Measurements from ENCODE around the gene TRPV6.

The TRPV6 gene

DNA sequence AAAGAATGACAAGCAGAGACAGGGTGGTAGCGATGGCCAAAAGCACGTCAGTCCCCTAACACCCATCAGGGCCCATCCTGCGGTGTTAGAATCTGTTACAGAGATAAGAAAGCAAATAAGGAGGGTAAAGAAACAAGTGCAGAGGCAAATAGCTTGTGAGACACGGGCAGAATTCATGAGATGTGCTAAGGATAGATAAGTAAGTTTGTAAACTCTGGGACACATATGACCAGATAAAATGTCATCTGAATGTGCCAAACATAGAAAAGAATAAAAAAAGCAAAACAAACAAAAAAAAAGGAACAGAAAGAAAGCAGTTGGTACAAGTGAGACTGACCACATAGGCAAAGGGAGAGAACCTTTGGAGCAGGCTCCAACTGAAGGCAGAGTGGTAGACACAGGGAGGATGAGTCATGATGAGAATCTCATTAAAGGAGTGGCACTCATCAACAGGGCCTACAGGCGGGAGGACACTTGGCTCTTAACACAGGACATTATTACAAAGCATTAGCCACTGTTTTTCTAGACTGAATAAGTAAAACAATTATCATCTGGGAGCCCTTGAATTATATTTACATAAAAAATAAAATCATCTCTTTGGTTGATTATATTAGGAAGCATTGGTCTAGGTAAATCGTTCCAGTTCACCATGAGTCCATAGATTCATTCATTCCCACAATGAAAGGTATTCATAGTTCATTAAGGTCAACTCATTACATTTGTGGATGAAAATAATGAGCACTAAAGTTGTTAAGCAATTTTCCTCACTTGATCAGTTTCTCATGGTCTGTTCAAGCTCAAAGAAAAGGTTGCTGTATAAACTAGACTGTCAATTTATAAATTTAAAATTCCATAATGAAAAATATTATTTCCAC lies 52.1 kb downstream of the TRPV6 start:
- H3K4me2 ChIP-seq (ENCODE audit: low read depth, low read length): no peak overlapping the region

DNA sequence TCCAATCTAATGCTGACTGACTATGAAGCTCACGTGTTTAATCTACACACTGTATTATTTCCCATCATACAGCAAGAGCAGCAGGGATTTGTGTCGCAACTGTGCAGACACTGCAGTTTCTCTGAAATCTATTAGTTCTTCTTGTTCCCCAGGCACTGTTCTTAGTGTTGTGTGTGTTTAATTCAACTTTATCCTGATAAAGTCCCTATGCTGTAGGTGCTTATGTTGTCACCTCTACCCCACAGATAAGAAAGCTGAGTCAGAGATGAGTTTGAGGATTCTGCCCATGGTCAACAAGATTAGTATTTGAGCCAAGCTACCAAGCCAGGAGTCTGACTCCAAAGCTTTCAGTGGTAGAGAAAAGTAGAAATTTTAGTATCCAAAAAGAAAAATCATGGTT lies 53.1 kb downstream of the TRPV6 start:
- Histone ChIP-seq H3K79me2 (ENCODE audit: low read length) (no peaks in the 10 kb centered on the region), H3K27me3 (replicated peaks; ENCODE audit: insufficient read depth, low read length) (no peaks in the 10 kb centered on the region), H3K9me2 (replicated peaks; ENCODE audit: insufficient read depth, low read length) (no peaks in the 10 kb centered on the region), H3K36me3 (replicated peaks; ENCODE audit: insufficient read depth, low read length) (no peaks in the 10 kb centered on the region), H3K4me2 (ENCODE audit: low read depth, low read length) (no peak overlapping the region), H3K9ac (ENCODE audit: low read length) (no peak overlapping the region), H3K9me3 (replicated peaks; ENCODE audit: insufficient read depth, low read length) (no peaks in the 10 kb centered on the region), H2AFZ (ENCODE audit: low read length) (no peak overlapping the region), H3F3A (ENCODE audit: insufficient read depth, low read length) (no peaks in the 10 kb centered on the region), H3K4me3 (ENCODE audit: low read length) (no peak overlapping the region), H3K27ac (ENCODE audit: low read length) (no peak overlapping the region), H3K4me1 (ENCODE audit: low read length) (peaks cover 6% of the 10 kb centered on the region; the same call in 1 of the 2 replicates), H4K20me1 (ENCODE audit: insufficient read depth, low read length) (no peaks in the 10 kb centered on the region)
- TF ChIP-seq EZH2 (optimal IDR thresholded peaks at IDR 0.05; ENCODE audit: low read depth, low read length) (no peak), EZH2phosphoT487 (IDR thresholded peaks at IDR 0.05; ENCODE audit: low read length) (no peak)
- TF ChIP-seq, protein P1, sequence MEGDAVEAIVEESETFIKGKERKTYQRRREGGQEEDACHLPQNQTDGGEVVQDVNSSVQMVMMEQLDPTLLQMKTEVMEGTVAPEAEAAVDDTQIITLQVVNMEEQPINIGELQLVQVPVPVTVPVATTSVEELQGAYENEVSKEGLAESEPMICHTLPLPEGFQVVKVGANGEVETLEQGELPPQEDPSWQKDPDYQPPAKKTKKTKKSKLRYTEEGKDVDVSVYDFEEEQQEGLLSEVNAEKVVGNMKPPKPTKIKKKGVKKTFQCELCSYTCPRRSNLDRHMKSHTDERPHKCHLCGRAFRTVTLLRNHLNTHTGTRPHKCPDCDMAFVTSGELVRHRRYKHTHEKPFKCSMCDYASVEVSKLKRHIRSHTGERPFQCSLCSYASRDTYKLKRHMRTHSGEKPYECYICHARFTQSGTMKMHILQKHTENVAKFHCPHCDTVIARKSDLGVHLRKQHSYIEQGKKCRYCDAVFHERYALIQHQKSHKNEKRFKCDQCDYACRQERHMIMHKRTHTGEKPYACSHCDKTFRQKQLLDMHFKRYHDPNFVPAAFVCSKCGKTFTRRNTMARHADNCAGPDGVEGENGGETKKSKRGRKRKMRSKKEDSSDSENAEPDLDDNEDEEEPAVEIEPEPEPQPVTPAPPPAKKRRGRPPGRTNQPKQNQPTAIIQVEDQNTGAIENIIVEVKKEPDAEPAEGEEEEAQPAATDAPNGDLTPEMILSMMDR (IDR thresholded peaks at IDR 0.05; ENCODE audit: low read length): no peak
- DNase-seq: no peak

More for the DNA sequence above, 52.1 kb downstream of the TRPV6 start:
- H3K9me2 ChIP-seq (replicated peaks; ENCODE audit: insufficient read depth, low read length): no peaks in the 10 kb centered on the region
- TF ChIP-seq, protein P1 (IDR thresholded peaks at IDR 0.05; ENCODE audit: low read length): no peak
- TF ChIP-seq EZH2 (optimal IDR thresholded peaks at IDR 0.05; ENCODE audit: low read depth, low read length) (no peak), EZH2phosphoT487 (IDR thresholded peaks at IDR 0.05; ENCODE audit: low read length) (no peak)
- H3K36me3 ChIP-seq (replicated peaks; ENCODE audit: insufficient read depth, low read length): no peaks in the 10 kb centered on the region
- no peaks in the 10 kb centered on the region for H4K20me1 ChIP-seq (ENCODE audit: insufficient read depth, low read length)
- no peaks in the 10 kb centered on the region for H3K79me2 ChIP-seq (ENCODE audit: low read length)
- H3K9ac ChIP-seq (ENCODE audit: low read length): no peak overlapping the region
- no peaks in the 10 kb centered on the region for H3F3A ChIP-seq (ENCODE audit: insufficient read depth, low read length)
- no peak overlapping the region for H3K27ac ChIP-seq (ENCODE audit: low read length)
- no peaks in the 10 kb centered on the region for H3K9me3 ChIP-seq (replicated peaks; ENCODE audit: insufficient read depth, low read length)
- H3K4me3 ChIP-seq (ENCODE audit: low read length): no peak overlapping the region
- DNase-seq: no peak
- no peak overlapping the region for H2AFZ ChIP-seq (ENCODE audit: low read length)
- H3K4me1 ChIP-seq (ENCODE audit: low read length): peaks cover 6% of the 10 kb centered on the region; the same call in 1 of the 2 replicates
- no peaks in the 10 kb centered on the region for H3K27me3 ChIP-seq (replicated peaks; ENCODE audit: insufficient read depth, low read length)

DNA sequence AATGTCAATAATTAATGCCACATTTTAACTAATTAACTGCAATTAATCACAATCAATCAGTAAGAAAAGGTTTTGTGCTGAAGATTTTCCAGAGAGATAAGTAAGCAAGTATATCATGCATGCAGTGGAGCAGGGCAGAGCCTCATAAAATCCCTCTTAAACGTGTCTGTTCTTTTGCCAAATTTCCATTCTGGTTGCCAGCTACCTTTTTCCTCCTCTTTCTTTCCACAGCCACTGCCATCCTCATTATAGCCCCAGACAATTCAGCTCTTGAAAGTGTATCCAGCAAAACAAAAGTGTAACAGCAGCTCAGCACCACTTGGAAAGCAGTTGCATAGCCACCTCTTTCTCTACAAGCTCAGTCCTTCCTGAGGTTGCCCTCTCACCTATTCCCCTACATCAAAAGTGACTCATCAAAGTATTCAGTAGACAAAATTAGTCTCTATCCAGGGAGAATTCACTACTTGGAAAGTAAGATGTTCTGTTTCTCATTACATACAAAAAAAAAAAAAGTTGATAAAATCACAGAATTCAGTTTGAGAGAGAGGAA lies 57.5 kb downstream of the TRPV6 start:
- Histone ChIP-seq H3K27me3 (replicated peaks; ENCODE audit: insufficient read depth, low read length) (no peaks in the 10 kb centered on the region), H3F3A (ENCODE audit: insufficient read depth, low read length) (no peaks in the 10 kb centered on the region), H3K9me2 (replicated peaks; ENCODE audit: insufficient read depth, low read length) (no peaks in the 10 kb centered on the region), H3K4me2 (ENCODE audit: low read depth, low read length) (no peak overlapping the region), H3K4me3 (ENCODE audit: low read length) (no peak overlapping the region), H3K27ac (ENCODE audit: low read length) (no peak overlapping the region), H2AFZ (ENCODE audit: low read length) (no peak overlapping the region), H3K9me3 (replicated peaks; ENCODE audit: insufficient read depth, low read length) (no peaks in the 10 kb centered on the region), H3K79me2 (ENCODE audit: low read length) (no peaks in the 10 kb centered on the region), H3K36me3 (replicated peaks; ENCODE audit: insufficient read depth, low read length) (no peaks in the 10 kb centered on the region), H3K4me1 (ENCODE audit: low read length) (peaks cover 1% of the 10 kb centered on the region; the same call in 1 of the 2 replicates), H3K9ac (ENCODE audit: low read length) (no peak overlapping the region), H4K20me1 (ENCODE audit: insufficient read depth, low read length) (no peaks in the 10 kb centered on the region)
- DNase-seq: no peak
- no peak for TF ChIP-seq EZH2 (optimal IDR thresholded peaks at IDR 0.05; ENCODE audit: low read depth, low read length)
- TF ChIP-seq, protein P1 (IDR thresholded peaks at IDR 0.05; ENCODE audit: low read length): no peak
- no peak for TF ChIP-seq EZH2phosphoT487 (IDR thresholded peaks at IDR 0.05; ENCODE audit: low read length)
